Measurements from ENCODE around the gene IMPACT. TPM values are rescaled to one million over a fixed set of nuclear protein-coding genes. Genes with fewer than 3 reads are reported as not detected.

IMPACT gene
- total and polyA plus RNA-seq, 2 of the 4 experiments (the other 2 are of a cell fraction): 11.8 to 13.8 TPM

DNA sequence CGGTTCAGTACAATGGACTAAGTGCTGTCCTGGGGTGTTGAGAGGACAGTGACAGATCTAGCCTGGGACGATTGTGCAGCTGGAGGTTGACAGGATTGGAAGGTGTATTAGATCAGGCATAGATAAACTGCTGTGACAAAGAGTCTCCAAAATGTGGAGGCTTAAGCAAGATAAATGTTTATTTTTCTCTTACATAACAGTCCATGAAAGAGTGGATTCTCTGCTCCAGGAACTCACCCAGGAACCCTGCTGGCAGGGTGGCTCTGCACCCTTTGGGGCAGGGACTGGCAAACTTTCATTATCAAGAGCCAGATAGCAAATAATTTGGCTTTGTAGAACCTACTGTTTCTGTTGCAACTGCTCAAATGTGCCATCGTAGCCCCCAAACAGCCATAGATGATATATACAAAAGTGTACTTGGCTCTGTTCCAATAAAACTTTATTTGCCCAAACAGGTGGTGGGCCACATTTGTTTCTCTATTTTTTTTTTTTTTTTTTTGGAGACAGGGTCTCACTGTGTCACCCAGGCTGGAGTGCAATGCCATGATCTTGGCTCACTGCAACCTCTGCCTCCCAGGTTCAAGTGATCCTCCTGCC is 43.6 kb downstream of the IMPACT start:
- H3K9me3 ChIP-seq (ENCODE audit: control insufficient read depth, insufficient read depth, low read length): no peaks in the 10 kb centered on the region
- H3K36me3 ChIP-seq (ENCODE audit: control insufficient read depth, insufficient read depth, low read length): no peaks in the 10 kb centered on the region
- H2AK5ac ChIP-seq (ENCODE audit: low read depth, low read length): no peak overlapping the region
- H2AFZ ChIP-seq (replicated peaks; ENCODE audit: low read length, poor library complexity): no peak overlapping the region
- H3K56ac ChIP-seq (ENCODE audit: extremely low read depth, insufficient read depth, low read length): no peak overlapping the region
- no peak overlapping the region for H2BK20ac ChIP-seq (ENCODE audit: low read depth, low read length)
- H4K20me1 ChIP-seq (ENCODE audit: insufficient read depth, low read length): no peaks in the 10 kb centered on the region
- dilution Hi-C loops (cut with HindIII; ENCODE audit: low sequenced_read_pairs, unreplicated experiment) (no loop called here), in situ Hi-C loops (cut with MboI; ENCODE audit: low sequenced_read_pairs) (no loop called here), intact Hi-C loops (cut with micrococcal nuclease) (no loop called here)
- H2BK120ac ChIP-seq (ENCODE audit: low read depth, low read length): no peak overlapping the region
- no peak overlapping the region for H4K5ac ChIP-seq (ENCODE audit: low read depth, low read length)
- no peaks in the 10 kb centered on the region for H3K9me1 ChIP-seq (ENCODE audit: insufficient read depth, low read length)
- H4K91ac ChIP-seq (ENCODE audit: insufficient read depth, low read depth, low read length): no peak overlapping the region
- CTCF ChIA-PET: interaction anchor here (0.8 kb wide), 1 partner anchor 17 kb away, joined by 3 read pairs; no protein-coding TSS in a partner anchor
- no peak overlapping the region for H4K8ac ChIP-seq (ENCODE audit: low read depth in 2 of 2, low read length in 2 of 2)
- TF ChIP-seq MAZ (IDR thresholded peaks at IDR 0.05; ENCODE audit: borderline replicate concordance, low read depth, low read length): no peak
- TF ChIP-seq MAFK (IDR thresholded peaks at IDR 0.05; ENCODE audit: low read depth, low read length): no peak
- no peak for TF ChIP-seq RAD21 (IDR thresholded peaks at IDR 0.05; ENCODE audit: low read length)
- TF ChIP-seq NFE2L2 (IDR thresholded peaks at IDR 0.05; ENCODE audit: low read depth, low read length): no peak
- no peak for TF ChIP-seq BHLHE40 (IDR thresholded peaks at IDR 0.05; ENCODE audit: low read depth, low read length)
- TF ChIP-seq FOS (IDR thresholded peaks at IDR 0.05; ENCODE audit: low read depth, low read length): no peak
- no peak for TF ChIP-seq RFX5 (IDR thresholded peaks at IDR 0.05; ENCODE audit: low read depth, low read length)
- no peak overlapping the region for H3K4me3 ChIP-seq (ENCODE audit: insufficient read depth, low read depth, low read length)
- no peak overlapping the region for H2BK5ac ChIP-seq (ENCODE audit: low read depth, low read length, poor library complexity, severe bottlenecking)
- no peak overlapping the region for H3K9ac ChIP-seq (ENCODE audit: low read depth, low read length)
- H3K4me1 ChIP-seq (ENCODE audit: control insufficient read depth, insufficient read depth, low read length): no peaks in the 10 kb centered on the region
- no peak overlapping the region for H3K14ac ChIP-seq (replicated peaks; ENCODE audit: low read depth, low read length)
- H2AK9ac ChIP-seq (replicated peaks; ENCODE audit: low read depth, low read length, poor library complexity): no peak overlapping the region
- no peaks in the 10 kb centered on the region for H3K79me1 ChIP-seq (ENCODE audit: low read depth in 1 of 2, low read length in 2 of 2)
- ATAC-seq (ENCODE audit: low read depth): no peak
- no peak overlapping the region for H3K27ac ChIP-seq (ENCODE audit: insufficient read depth, low read length)
- POLR2A ChIA-PET (ENCODE audit: unreplicated experiment): no interaction called here
- H3K4ac ChIP-seq (ENCODE audit: low read depth, low read length): no peak overlapping the region
- DNase-seq: no peak
- BruUV-seq (replicated peaks): no TSS peak
- no peak overlapping the region for H3K4me2 ChIP-seq (ENCODE audit: low read depth, low read length)
- H2BK15ac ChIP-seq (ENCODE audit: low read depth, low read length): no peak overlapping the region
- peaks cover 2% of the 10 kb centered on the region for H3K27me3 ChIP-seq (ENCODE audit: control insufficient read depth, insufficient read depth, low read length)
- WGBS, 2 experiments (ENCODE audit: extremely low coverage in 2 of 2, insufficient read length in 1 of 2): no CpG with 5 or more reads among the region's 3 CpGs
- no peak overlapping the region for H3K23ac ChIP-seq (ENCODE audit: low read depth, low read length)
- H3K18ac ChIP-seq (ENCODE audit: low read depth, low read length): no peak overlapping the region
